GM19324 (cell line): ENCODE measurements around the gene CLDN18.

Source experiments
- ATAC-seq: cut with Tn5 transposase; IDR thresholded peaks from one replicate; pipeline ENCODE4 v1.9.1; 2021; ENCODE audit warnings: mild to moderate bottlenecking, moderate library complexity; ENCODE audit not compliant: unreplicated experiment, low FRiP score

The CLDN18 gene

GRCh38 chr3:138023754-138024153 is 13.8 kb downstream of the CLDN18 start:
- ATAC-seq, result no peak

- ATAC-seq, result no peak
Observed at GRCh38 chr3:138025553-138025952, 15.6 kb downstream of the CLDN18 start.

GRCh38 chr3:138027821-138028220 is 17.9 kb downstream of the CLDN18 start:
- ATAC-seq, result no peak

- no peak for ATAC-seq
Observed at GRCh38 chr3:138030734-138031280, 20.8 kb downstream of the CLDN18 start.

- ATAC-seq, result no peak
Observed at GRCh38 chr3:138031536-138031935, 21.6 kb downstream of the CLDN18 start.

GRCh38 chr3:138032567-138032966 is 22.6 kb downstream of the CLDN18 start:
- ATAC-seq, result no peak

GRCh38 chr3:138033202-138033691 is 23.3 kb downstream of the CLDN18 start:
- ATAC-seq, result no peak

- no peak for ATAC-seq
Observed at GRCh38 chr3:138034918-138035317, 25.0 kb downstream of the CLDN18 start.

GRCh38 chr3:138036572-138036971 is 26.6 kb downstream of the CLDN18 start:
- no peak for ATAC-seq

- ATAC-seq, result no peak
Observed at GRCh38 chr3:138038725-138039462, 28.9 kb downstream of the CLDN18 start.

- ATAC-seq, result no peak
Observed at GRCh38 chr3:138042043-138042442, 32.1 kb downstream of the CLDN18 start.

- no peak for ATAC-seq
Observed at GRCh38 chr3:138043266-138044029, 33.5 kb downstream of the CLDN18 start.

GRCh38 chr3:138046085-138046484 is 36.1 kb downstream of the CLDN18 start:
- no peak for ATAC-seq

GRCh38 chr3:138046955-138047354 is 37.0 kb downstream of the CLDN18 start:
- no peak for ATAC-seq

GRCh38 chr3:138047596-138048158 is 37.7 kb downstream of the CLDN18 start:
- no peak for ATAC-seq

GRCh38 chr3:138049157-138049919 is 39.4 kb downstream of the CLDN18 start:
- ATAC-seq, result no peak

- peak; percentile 74 for ATAC-seq
Observed at GRCh38 chr3:138051947-138052802, 42.2 kb downstream of the CLDN18 start.

GRCh38 chr3:138054057-138054456 is 44.1 kb downstream of the CLDN18 start:
- no peak for ATAC-seq

- no peak for ATAC-seq
Observed at GRCh38 chr3:138057384-138057783, 47.4 kb downstream of the CLDN18 start.
